GM21786 (cell line): Measurements from ENCODE around the gene ELL.

Experiments
- ATAC-seq: cut with Tn5 transposase; IDR thresholded peaks from one replicate; pipeline ENCODE4 v1.9.1; 2021; ENCODE audit not compliant: unreplicated experiment

Gene ELL

GRCh38 chr19:18449552-18449951 is 72.3 kb downstream of the ELL start:
- no peak for ATAC-seq

- ATAC-seq: no peak
These were observed 75.0 kb downstream of the ELL start for GRCh38 chr19:18446811-18447359.

GRCh38 chr19:18446145-18446810 is 75.6 kb downstream of the ELL start:
- no peak for ATAC-seq

- ATAC-seq: no peak
These were observed 76.5 kb downstream of the ELL start for GRCh38 chr19:18445262-18445948.

GRCh38 chr19:18444513-18444912 is 77.4 kb downstream of the ELL start:
- no peak for ATAC-seq

GRCh38 chr19:18443831-18444230 is 78.0 kb downstream of the ELL start:
- no peak for ATAC-seq

GRCh38 chr19:18443406-18443805 is 78.5 kb downstream of the ELL start:
- no peak for ATAC-seq

- ATAC-seq: no peak
These were observed 78.9 kb downstream of the ELL start for GRCh38 chr19:18442941-18443340.

- ATAC-seq: no peak
These were observed 79.8 kb downstream of the ELL start for GRCh38 chr19:18441804-18442788.

- no peak for ATAC-seq
These were observed 80.7 kb downstream of the ELL start for GRCh38 chr19:18440936-18441803.

GRCh38 chr19:18440415-18440877 is 81.4 kb downstream of the ELL start:
- ATAC-seq: no peak

- no peak for ATAC-seq
These were observed 82.0 kb downstream of the ELL start for GRCh38 chr19:18439910-18440237.

- ATAC-seq: no peak
These were observed 82.6 kb downstream of the ELL start for GRCh38 chr19:18439025-18439909.

- ATAC-seq: no peak
These were observed 83.4 kb downstream of the ELL start for GRCh38 chr19:18438331-18439024.

- ATAC-seq: no peak
These were observed 84.2 kb downstream of the ELL start, which contains the start of gene ISYNA1 for GRCh38 chr19:18437491-18438330. TSS of gene ISYNA1 (minus strand) at chr19:18438133. CDS start at chr19:18437979, 154 bp downstream.

- ATAC-seq: no peak
These were observed 85.0 kb downstream of the ELL start for GRCh38 chr19:18436671-18437490.
